Liver (tissue), 9 donors: ENCODE results near the gene PNKP. TPM values are rescaled to one million over a fixed set of nuclear protein-coding genes. Genes with fewer than 3 reads are reported as not detected.

Experiments
- DNase-seq: peaks from one replicate; pipeline ENCODE4 v3.0.0-alpha.2; 2017; ENCODE audit warnings: low spot score
- H3K27ac ChIP-seq, 2 donors: one replicate each; pipeline ENCODE4 v1.7.0; 2013; ENCODE audit warnings: inconsistent platforms in 2 of 2, low read length in 2 of 2, control low read depth in 1 of 2, low read depth in 1 of 2, mild to moderate bottlenecking in 1 of 2
- H3K27me3 ChIP-seq, 4 donors: one replicate each; pipeline versions ENCODE4 v1.6.1 to v1.7.0; 2013; ENCODE audit warnings: low read length in 3 of 4, inconsistent platforms in 1 of 4, mild to moderate bottlenecking in 1 of 4, moderate library complexity in 1 of 4; ENCODE audit not compliant: control insufficient read depth in 4 of 4, insufficient read depth in 4 of 4
- H3K36me3 ChIP-seq, 4 donors: one replicate each; pipeline versions ENCODE4 v1.6.1 to v1.7.0; 2013; ENCODE audit warnings: low read length in 3 of 4, mild to moderate bottlenecking in 3 of 4, low read depth in 1 of 4, moderate library complexity in 1 of 4; ENCODE audit not compliant: control insufficient read depth in 4 of 4, insufficient read depth in 3 of 4
- H3K4me1 ChIP-seq, 4 donors: one replicate each; pipeline versions ENCODE4 v1.6.1 to v1.7.0; 2013; ENCODE audit warnings: low read length in 3 of 4, mild to moderate bottlenecking in 3 of 4, moderate library complexity in 1 of 4; ENCODE audit not compliant: control insufficient read depth in 4 of 4, insufficient read depth in 4 of 4
- H3K4me3 ChIP-seq, 3 donors: one replicate each; pipeline versions ENCODE4 v1.6.1 to v1.7.0; 2013; ENCODE audit warnings: low read length in 3 of 3, control low read depth in 1 of 3, low read depth in 1 of 3, mild to moderate bottlenecking in 1 of 3
- H3K9ac ChIP-seq, 2 donors: one replicate each; pipeline ENCODE4 v1.7.0; 2013; ENCODE audit warnings: low read length in 2 of 2, mild to moderate bottlenecking in 2 of 2, moderate library complexity in 2 of 2, control low read depth in 1 of 2, low read depth in 1 of 2
- H3K9me3 ChIP-seq, 4 donors: one replicate each; pipeline versions ENCODE4 v1.6.1 to v1.7.0; 2013; ENCODE audit warnings: low read length in 3 of 4; ENCODE audit not compliant: control insufficient read depth in 4 of 4
- FOXA1 ChIP-seq: IDR thresholded peaks from 2 replicates; pipeline ENCODE4 v1.6.1; 2016; ENCODE audit warnings: antibody characterized with exemption
- FOXA2 ChIP-seq: IDR thresholded peaks from 2 replicates; pipeline ENCODE4 v1.6.1; 2016; ENCODE audit warnings: antibody characterized with exemption
- HNF4A ChIP-seq, 2 donors: conservative IDR thresholded peaks; 2 replicates each; pipeline ENCODE4 v1.6.1; 2016; ENCODE audit warnings: antibody characterized with exemption in 2 of 2, mild to moderate bottlenecking in 2 of 2
- JUND ChIP-seq, 2 donors: IDR thresholded peaks; 2 replicates each; pipeline ENCODE4 v1.6.1; 2016; ENCODE audit warnings: antibody characterized with exemption in 2 of 2
- NR2F2 ChIP-seq: IDR thresholded peaks from 2 replicates; pipeline ENCODE4 v1.6.1; 2016; ENCODE audit warnings: antibody characterized with exemption
- RAD21 ChIP-seq, 2 donors: IDR thresholded peaks; 2 replicates each; pipeline ENCODE4 v1.6.1; 2016; ENCODE audit warnings: antibody characterized with exemption in 2 of 2, mild to moderate bottlenecking in 2 of 2
- RXRA ChIP-seq, 2 donors: IDR thresholded peaks; 2 replicates each; pipeline ENCODE4 v1.6.1; 2017 to 2018; ENCODE audit warnings: antibody characterized with exemption in 2 of 2, mild to moderate bottlenecking in 1 of 2
- SP1 ChIP-seq: IDR thresholded peaks from 2 replicates; pipeline ENCODE4 v1.6.1; 2018; ENCODE audit warnings: antibody characterized with exemption, mild to moderate bottlenecking
- YY1 ChIP-seq: IDR thresholded peaks from 2 replicates; pipeline ENCODE4 v1.6.1; 2016; ENCODE audit warnings: antibody characterized with exemption, mild to moderate bottlenecking
- WGBS: extraction: QIAGEN DNeasy Blood & Tissue Kit; methylation state at CpG from one replicate; pipeline ENCODE4 v1.1.7; 2013; 5-methylcytosine and 5-hydroxymethylcytosine counted together
- polyA plus RNA-seq, 2 donors: library from polyadenylated mRNA; stranded (reverse) in 1 of 2; unstranded in 1 of 2; fragments of 200-250 nt in 1 of 2; fragments of >200 nt in 1 of 2; fragmentation: Nextera tagmentation in 1 of 2; extraction: Ambion mirVana in 1 of 2; gene quantifications; one replicate each; pipeline versions ENCODE4 v1.2.1 to v1.2.3, GENCODE V29; 2013 to 2015
- total RNA-seq, 2 donors: library from RNA; depleted of rRNA; stranded (reverse); fragments of >200 nt; gene quantifications; one replicate each; pipeline ENCODE4 v1.2.3, GENCODE V29; 2014
- TF ChIP-seq, protein P1 (sequence below): fragments of 150-350 bp; IDR thresholded peaks from 2 replicates; pipeline ENCODE4 v1.5.1; 2017; ENCODE audit warnings: improper control_type of control experiment, low read depth, low read length; ENCODE audit not compliant: missing input control
- TF ChIP-seq, protein P2 (sequence below): IDR thresholded peaks from 2 replicates; pipeline ENCODE4 v1.6.1; 2016; ENCODE audit warnings: antibody characterized with exemption
- TF ChIP-seq, protein P3 (sequence below): IDR thresholded peaks from 2 replicates; pipeline ENCODE4 v1.6.1; 2016; ENCODE audit warnings: antibody characterized with exemption
- TF ChIP-seq, protein P4 (sequence below): IDR thresholded peaks from 2 replicates; pipeline ENCODE4 v1.6.1; 2016; ENCODE audit warnings: antibody characterized with exemption
- TF ChIP-seq, protein P5 (sequence below): IDR thresholded peaks from 2 replicates; pipeline ENCODE4 v1.6.1; 2016; ENCODE audit warnings: antibody characterized with exemption, mild to moderate bottlenecking
- donor health status: healthy.
- donor health status: healthy.
- donor health status: healthy.
- donor health status: healthy.
- donor health status: healthy.

Gene PNKP
- total and polyA plus RNA-seq, 4 donors = 17.3 to 30.9 (median 19.8) TPM

DNA sequence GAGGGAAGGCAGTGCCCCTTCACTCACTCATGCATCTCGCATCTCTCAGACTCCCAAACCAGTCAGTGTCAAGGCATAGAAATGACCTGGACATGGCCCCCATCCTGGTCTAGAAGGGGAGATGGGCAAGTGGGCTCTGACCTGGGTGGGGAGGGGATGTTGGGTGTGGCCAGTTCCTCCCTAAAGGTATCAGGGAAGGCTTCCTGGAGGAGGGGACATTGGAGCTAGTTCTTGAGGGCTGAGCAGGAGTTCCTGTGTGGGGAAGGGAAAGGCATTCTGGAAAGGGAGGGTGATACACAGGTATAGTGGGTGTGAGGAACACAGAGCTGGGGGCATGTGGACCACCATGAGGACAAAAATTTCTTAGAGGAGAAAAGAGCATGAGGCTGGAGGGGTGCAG lies 25.3 kb upstream of the PNKP start:
- H3K4me3 ChIP-seq = no peak overlapping the region
- H3K36me3 ChIP-seq = peaks cover 0 to 4% (median 0%) of the 10 kb centered on the region in 4 donors
- H3K9ac ChIP-seq = no peak overlapping the region
- no peak overlapping the region for H3K27ac ChIP-seq
- TF ChIP-seq YY1 (no peak), FOXA2 (no peak), HNF4A (conservative IDR thresholded peaks at IDR 0.05) (no peak)
- TF ChIP-seq, protein P1, sequence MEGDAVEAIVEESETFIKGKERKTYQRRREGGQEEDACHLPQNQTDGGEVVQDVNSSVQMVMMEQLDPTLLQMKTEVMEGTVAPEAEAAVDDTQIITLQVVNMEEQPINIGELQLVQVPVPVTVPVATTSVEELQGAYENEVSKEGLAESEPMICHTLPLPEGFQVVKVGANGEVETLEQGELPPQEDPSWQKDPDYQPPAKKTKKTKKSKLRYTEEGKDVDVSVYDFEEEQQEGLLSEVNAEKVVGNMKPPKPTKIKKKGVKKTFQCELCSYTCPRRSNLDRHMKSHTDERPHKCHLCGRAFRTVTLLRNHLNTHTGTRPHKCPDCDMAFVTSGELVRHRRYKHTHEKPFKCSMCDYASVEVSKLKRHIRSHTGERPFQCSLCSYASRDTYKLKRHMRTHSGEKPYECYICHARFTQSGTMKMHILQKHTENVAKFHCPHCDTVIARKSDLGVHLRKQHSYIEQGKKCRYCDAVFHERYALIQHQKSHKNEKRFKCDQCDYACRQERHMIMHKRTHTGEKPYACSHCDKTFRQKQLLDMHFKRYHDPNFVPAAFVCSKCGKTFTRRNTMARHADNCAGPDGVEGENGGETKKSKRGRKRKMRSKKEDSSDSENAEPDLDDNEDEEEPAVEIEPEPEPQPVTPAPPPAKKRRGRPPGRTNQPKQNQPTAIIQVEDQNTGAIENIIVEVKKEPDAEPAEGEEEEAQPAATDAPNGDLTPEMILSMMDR = no peak
- H3K9me3 ChIP-seq = no peaks in the 10 kb centered on the region
- peaks cover 0 to 14% (median 5%) of the 10 kb centered on the region in 4 donors for H3K4me1 ChIP-seq
- no peaks in the 10 kb centered on the region for H3K27me3 ChIP-seq
- DNase-seq = no peak
- 94% methylated on average over 1 of the region's 1 CpG for WGBS

DNA sequence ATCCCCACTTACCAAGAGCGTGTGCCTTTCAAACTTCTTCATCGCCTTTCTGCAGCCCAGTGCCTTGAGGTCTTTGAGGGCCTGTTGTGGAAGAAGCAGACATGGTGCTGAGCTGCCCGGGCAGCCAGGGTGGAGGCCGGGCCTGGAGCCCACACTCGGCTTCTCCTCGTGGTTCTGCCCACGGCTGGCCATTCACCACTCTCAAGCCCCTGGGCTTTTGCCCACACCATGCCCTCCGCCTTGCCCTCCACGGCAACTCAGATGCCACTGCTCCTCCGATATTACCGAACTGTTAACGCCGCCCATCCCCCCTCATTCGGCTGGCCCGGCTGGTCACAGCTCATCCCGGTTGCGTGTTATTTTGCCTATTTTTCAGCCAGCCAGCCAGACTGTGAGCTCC lies 24.0 kb upstream of the PNKP start:
- DNase-seq = no peak
- Histone ChIP-seq H3K27ac (no peak overlapping the region), H3K36me3 (peaks cover 0 to 6% (median 3%) of the 10 kb centered on the region in 4 donors), H3K4me1 (peaks cover 0 to 9% (median 4%) of the 10 kb centered on the region in 4 donors), H3K9ac (no peak overlapping the region), H3K9me3 (no peaks in the 10 kb centered on the region), H3K27me3 (no peaks in the 10 kb centered on the region), H3K4me3 (no peak overlapping the region)
- 90% methylated on average over 17 of the region's 17 CpGs for WGBS
- TF ChIP-seq RAD21 (IDR thresholded peaks at IDR 0.05) = no peak
- TF ChIP-seq, protein P2, sequence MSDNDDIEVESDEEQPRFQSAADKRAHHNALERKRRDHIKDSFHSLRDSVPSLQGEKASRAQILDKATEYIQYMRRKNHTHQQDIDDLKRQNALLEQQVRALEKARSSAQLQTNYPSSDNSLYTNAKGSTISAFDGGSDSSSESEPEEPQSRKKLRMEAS = no peak
- no peak for TF ChIP-seq FOXA2
- TF ChIP-seq RXRA (IDR thresholded peaks at IDR 0.05) = no peak
- TF ChIP-seq NR2F2 = no peak
- TF ChIP-seq, protein P3, sequence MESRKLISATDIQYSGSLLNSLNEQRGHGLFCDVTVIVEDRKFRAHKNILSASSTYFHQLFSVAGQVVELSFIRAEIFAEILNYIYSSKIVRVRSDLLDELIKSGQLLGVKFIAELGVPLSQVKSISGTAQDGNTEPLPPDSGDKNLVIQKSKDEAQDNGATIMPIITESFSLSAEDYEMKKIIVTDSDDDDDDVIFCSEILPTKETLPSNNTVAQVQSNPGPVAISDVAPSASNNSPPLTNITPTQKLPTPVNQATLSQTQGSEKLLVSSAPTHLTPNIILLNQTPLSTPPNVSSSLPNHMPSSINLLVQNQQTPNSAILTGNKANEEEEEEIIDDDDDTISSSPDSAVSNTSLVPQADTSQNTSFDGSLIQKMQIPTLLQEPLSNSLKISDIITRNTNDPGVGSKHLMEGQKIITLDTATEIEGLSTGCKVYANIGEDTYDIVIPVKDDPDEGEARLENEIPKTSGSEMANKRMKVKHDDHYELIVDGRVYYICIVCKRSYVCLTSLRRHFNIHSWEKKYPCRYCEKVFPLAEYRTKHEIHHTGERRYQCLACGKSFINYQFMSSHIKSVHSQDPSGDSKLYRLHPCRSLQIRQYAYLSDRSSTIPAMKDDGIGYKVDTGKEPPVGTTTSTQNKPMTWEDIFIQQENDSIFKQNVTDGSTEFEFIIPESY = no peak
- TF ChIP-seq JUND (IDR thresholded peaks at IDR 0.05) = no peak
- TF ChIP-seq, protein P4, sequence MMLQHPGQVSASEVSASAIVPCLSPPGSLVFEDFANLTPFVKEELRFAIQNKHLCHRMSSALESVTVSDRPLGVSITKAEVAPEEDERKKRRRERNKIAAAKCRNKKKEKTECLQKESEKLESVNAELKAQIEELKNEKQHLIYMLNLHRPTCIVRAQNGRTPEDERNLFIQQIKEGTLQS = no peak
- TF ChIP-seq SP1 = no peak
- TF ChIP-seq, protein P5, sequence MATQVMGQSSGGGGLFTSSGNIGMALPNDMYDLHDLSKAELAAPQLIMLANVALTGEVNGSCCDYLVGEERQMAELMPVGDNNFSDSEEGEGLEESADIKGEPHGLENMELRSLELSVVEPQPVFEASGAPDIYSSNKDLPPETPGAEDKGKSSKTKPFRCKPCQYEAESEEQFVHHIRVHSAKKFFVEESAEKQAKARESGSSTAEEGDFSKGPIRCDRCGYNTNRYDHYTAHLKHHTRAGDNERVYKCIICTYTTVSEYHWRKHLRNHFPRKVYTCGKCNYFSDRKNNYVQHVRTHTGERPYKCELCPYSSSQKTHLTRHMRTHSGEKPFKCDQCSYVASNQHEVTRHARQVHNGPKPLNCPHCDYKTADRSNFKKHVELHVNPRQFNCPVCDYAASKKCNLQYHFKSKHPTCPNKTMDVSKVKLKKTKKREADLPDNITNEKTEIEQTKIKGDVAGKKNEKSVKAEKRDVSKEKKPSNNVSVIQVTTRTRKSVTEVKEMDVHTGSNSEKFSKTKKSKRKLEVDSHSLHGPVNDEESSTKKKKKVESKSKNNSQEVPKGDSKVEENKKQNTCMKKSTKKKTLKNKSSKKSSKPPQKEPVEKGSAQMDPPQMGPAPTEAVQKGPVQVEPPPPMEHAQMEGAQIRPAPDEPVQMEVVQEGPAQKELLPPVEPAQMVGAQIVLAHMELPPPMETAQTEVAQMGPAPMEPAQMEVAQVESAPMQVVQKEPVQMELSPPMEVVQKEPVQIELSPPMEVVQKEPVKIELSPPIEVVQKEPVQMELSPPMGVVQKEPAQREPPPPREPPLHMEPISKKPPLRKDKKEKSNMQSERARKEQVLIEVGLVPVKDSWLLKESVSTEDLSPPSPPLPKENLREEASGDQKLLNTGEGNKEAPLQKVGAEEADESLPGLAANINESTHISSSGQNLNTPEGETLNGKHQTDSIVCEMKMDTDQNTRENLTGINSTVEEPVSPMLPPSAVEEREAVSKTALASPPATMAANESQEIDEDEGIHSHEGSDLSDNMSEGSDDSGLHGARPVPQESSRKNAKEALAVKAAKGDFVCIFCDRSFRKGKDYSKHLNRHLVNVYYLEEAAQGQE = no peak
- no peak for TF ChIP-seq FOXA1
- no peak for TF ChIP-seq HNF4A (conservative IDR thresholded peaks at IDR 0.05)
